GM18868 (cell line): ENCODE data around the gene NDUFA11.

Source experiments
- ATAC-seq: cut with Tn5 transposase; IDR thresholded peaks from one replicate; pipeline ENCODE4 v1.9.1; 2021; ENCODE audit warnings: mild to moderate bottlenecking, moderate library complexity; ENCODE audit not compliant: unreplicated experiment

NDUFA11 gene

DNA sequence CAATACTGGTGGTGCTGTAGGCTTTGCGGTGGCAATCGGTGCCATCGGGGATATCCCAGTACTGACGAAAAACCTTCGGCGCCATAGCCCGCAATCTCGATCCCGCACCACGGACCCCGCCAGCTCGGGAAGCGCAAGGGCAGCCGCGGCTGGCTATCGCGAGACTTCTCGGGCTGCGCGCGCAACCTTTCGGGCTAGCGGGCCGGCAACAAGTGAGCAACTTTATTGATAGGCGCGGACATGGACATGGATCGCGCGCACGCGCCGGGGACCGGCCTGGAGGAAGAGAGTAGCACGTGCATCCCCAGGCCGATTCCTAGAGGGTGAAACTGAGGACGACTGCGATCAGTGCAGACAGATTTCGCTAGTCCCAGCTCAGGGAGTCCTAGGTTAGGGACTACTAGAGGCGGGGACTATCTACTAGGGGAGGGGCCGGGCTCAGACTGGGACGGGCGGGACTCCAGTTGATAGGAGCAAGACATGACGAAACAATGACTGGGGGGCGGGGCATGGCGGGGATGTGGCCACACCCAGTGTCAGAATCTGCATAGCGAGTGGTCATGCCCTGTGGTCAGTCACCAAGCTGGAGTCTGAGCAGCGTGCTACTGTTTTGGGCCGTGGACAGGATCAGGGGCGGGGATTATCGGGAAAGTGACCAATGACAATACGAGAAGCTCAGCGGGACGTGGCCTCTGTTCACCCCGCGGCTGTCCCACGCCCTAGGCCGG, at the start of gene NDUFA11:
Gene NDUFA11 (minus strand): TSS at position 167 of the 728 bp plus-strand sequence. CDS start 82 bp downstream, at position 85.
- peak; percentile 32 for ATAC-seq

DNA sequence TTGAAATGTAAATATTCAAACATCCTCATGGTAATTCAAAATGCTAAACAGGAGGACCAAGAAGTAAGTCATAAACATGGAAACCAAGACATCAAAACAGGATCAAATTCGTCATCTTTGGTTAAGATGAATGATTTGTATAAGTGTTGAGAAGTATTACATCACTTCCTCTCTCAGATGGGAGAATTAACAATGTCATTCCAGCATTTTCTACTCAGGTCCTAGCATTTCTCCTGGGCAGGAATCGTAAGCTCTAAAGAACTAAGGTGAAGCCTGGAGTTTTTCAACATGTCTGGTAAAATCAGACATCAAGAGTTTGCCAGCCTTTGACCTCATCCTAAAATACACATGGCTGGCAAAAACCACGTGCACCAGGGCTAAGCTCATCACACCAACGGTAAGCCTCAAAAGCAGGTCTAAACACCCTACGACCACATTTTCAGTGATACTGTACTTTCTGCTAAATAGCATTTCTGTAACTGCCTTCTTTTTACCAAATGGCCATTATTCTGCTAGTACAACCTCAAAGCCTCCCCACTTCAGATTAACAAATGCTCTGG, 49.5 kb upstream of the NDUFA11 start:
- no peak for ATAC-seq

DNA sequence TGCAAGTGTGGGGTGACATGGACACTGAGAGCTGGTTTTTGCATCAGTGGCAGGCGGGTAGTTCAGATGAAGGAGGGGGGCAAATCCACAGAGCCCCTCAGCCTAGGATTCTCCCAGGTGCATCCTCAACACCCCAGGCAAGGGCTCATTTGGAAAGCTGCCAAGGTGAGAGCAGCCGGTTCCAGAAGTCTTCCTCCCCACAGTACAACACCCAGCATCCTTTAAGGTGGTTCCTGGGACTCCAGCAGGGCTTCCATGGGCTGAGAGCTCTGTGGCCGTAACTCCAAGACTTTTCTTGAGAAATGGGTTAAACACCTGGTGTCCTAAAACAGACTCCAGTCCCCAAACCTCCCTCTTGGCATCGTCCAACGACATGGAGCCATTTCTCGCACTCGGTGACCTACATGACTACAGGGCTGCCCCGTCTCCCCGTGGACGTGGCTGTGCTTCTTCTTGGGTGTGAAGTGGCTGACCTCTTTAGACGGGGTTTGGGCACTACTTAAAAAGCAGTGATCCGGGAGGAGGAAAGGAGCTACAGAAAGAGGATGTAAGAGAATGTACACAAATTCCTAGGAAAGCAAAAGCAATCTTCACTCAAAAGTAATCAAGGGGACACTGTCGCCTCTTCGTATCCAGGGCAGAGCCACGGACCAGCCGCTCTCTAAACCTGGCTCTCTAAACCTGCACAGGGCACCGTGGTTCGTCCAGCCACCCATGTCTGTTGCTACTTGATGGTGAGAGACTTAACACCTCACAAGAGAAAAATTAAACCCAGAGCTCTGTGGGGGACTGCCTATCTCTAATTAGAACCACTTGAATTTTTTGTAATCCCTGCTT, 48.8 kb upstream of the NDUFA11 start:
- no peak for ATAC-seq

GRCh38 chr19:5951338-5951861, 47.8 kb upstream of the NDUFA11 start:
- ATAC-seq: no peak

DNA sequence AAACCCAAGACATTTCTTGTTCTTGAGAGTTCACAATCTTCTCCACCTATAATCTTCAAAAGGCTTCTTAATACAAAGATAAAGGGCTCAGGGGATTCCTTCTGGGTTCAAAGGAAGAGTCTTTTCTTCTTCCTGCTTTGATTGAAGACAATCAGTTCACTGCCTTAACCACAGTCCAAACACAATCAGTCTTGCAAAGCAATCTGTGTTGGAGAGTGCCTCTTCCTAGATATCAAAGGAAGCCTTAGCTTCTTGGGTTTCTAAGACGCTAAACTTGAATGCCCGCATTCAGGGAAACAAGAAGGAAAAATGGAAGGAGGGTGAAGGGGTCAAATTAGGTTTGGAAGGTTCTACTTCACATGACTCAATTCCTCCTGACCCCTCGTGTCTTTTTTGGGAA, 47.2 kb upstream of the NDUFA11 start:
- no peak for ATAC-seq

GRCh38 chr19:5949792-5950305, 46.3 kb upstream of the NDUFA11 start:
- no peak for ATAC-seq

- no peak for ATAC-seq
These were observed 45.4 kb upstream of the NDUFA11 start for GRCh38 chr19:5948752-5949564.

- ATAC-seq: no peak
These were observed 43.8 kb upstream of the NDUFA11 start for GRCh38 chr19:5947435-5947834.

DNA sequence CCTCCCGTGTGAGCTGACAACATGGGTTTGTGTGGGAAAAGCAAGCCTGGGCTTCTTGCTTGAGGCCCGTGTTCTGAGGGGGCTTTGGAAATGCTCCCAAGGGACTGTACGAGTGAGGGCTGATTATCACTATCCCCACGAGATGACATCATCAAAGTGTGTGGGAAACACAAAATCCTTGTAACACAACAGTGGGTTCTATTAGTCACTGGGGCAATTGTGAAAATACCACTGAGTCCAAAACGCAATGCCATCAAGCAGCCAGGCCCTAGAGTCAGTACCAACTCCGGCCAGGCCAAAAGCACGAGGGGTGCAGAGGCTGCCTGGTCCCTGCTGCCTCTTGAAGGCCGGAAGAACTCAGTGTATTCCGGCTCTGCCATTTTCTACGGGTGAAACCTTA, 40.0 kb upstream of the NDUFA11 start:
- ATAC-seq: no peak

- ATAC-seq: no peak
These were observed 39.5 kb upstream of the NDUFA11 start for GRCh38 chr19:5943045-5943444.

- no peak for ATAC-seq
These were observed 38.1 kb upstream of the NDUFA11 start for GRCh38 chr19:5941673-5942072.

- no peak for ATAC-seq
These were observed 36.9 kb upstream of the NDUFA11 start for GRCh38 chr19:5940260-5941208.

GRCh38 chr19:5937550-5937949, 34.0 kb upstream of the NDUFA11 start:
- ATAC-seq: no peak

- no peak for ATAC-seq
These were observed 32.7 kb upstream of the NDUFA11 start for GRCh38 chr19:5936292-5936592.

DNA sequence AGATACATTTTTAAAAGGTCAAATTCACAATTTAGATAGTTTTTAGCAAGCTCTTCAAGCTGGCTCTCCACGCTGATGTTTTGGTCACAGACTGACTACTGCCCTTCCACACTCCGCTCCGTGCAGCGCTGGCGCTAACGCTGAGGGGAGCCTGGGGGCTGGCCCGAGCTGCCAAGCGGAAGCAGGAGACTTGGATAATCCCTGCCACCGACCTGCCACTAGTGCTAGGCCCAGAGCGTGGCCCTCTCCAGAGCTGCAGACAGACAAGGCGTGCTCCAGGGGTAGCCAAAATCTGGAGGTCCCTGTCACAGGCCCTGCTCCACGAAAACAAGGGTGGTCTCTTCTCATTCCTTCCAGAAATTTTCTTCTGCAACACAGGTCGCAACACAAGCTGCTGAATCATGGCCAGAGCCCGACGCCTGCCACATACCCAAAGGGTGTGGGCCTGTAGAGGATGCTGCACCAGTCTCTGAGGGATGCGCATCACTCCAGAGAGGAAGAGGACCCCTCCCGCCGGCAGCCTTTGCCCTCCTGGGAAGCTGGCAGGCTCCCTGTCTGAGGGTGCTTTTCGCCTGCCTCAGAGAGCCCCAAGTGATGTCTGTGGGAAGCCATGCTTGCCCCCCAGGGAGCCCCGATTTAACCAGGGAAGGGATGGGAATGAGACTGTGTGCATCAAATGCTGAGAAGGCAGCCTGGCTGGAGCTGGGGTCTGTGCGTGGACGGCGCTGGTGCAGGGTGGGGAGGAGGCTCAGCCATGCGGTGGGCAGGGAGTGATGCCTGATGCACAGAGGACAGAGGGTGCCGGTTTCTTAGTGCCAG, 32.1 kb upstream of the NDUFA11 start:
- ATAC-seq: no peak

GRCh38 chr19:5934774-5935472, 31.3 kb upstream of the NDUFA11 start:
- ATAC-seq: no peak

- no peak for ATAC-seq
These were observed 30.4 kb upstream of the NDUFA11 start for GRCh38 chr19:5934069-5934401.

GRCh38 chr19:5933391-5934068, 29.9 kb upstream of the NDUFA11 start:
- ATAC-seq: no peak
